ENCODE results near the gene FAIM2. TPM values are rescaled to one million over a fixed set of nuclear protein-coding genes. Genes with fewer than 3 reads are reported as not detected.

The FAIM2 gene
- total and polyA plus RNA-seq, 11 donors = 0.33 to 15.0 (median 5.0) TPM

DNA sequence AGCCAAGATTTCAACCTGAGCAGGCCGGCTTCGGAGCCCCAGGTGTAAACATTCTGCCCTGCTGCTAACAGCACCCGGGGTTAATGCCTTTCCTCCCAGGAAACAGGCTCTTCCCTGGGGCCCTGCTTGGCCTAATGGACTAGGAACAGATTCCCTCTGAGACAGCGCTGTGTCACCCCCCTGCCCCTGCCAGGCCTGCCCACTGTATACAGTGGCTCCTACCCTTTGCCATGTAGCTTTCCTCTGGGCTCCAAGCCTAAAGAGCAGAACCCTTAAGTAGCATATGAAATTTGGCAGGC lies 32.5 kb downstream of the FAIM2 start:
- intact Hi-C loops (cut with DNase I) = loop anchor here in 1 of 10 donors (5.0 to 10.0 kb wide), 2 partner anchors 74 to 186 kb away; partner anchors contain the start of gene ASIC1
- Histone ChIP-seq H3K4me3 (no peak overlapping the region), H3K27me3 (peaks cover 0 to 4% (median 0%) of the 10 kb centered on the region in 9 donors), H3K4me1 (peaks cover 4 to 46% (median 29%) of the 10 kb centered on the region in 12 donors), H3K36me3 (no peaks in the 10 kb centered on the region), H3K9me3 (no peaks in the 10 kb centered on the region), H3K27ac (no peak overlapping the region)
- ATAC-seq (no peak), DNase-seq (no peak)
- 83 to 91% (median 87%) methylated on average over 4 of the region's 4 CpGs for WGBS, 4 donors
- TF ChIP-seq, protein P1, sequence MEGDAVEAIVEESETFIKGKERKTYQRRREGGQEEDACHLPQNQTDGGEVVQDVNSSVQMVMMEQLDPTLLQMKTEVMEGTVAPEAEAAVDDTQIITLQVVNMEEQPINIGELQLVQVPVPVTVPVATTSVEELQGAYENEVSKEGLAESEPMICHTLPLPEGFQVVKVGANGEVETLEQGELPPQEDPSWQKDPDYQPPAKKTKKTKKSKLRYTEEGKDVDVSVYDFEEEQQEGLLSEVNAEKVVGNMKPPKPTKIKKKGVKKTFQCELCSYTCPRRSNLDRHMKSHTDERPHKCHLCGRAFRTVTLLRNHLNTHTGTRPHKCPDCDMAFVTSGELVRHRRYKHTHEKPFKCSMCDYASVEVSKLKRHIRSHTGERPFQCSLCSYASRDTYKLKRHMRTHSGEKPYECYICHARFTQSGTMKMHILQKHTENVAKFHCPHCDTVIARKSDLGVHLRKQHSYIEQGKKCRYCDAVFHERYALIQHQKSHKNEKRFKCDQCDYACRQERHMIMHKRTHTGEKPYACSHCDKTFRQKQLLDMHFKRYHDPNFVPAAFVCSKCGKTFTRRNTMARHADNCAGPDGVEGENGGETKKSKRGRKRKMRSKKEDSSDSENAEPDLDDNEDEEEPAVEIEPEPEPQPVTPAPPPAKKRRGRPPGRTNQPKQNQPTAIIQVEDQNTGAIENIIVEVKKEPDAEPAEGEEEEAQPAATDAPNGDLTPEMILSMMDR (IDR thresholded peaks at IDR 0.05) = no peak
- TF ChIP-seq POLR2A (IDR thresholded peaks at IDR 0.05) = no peak

DNA sequence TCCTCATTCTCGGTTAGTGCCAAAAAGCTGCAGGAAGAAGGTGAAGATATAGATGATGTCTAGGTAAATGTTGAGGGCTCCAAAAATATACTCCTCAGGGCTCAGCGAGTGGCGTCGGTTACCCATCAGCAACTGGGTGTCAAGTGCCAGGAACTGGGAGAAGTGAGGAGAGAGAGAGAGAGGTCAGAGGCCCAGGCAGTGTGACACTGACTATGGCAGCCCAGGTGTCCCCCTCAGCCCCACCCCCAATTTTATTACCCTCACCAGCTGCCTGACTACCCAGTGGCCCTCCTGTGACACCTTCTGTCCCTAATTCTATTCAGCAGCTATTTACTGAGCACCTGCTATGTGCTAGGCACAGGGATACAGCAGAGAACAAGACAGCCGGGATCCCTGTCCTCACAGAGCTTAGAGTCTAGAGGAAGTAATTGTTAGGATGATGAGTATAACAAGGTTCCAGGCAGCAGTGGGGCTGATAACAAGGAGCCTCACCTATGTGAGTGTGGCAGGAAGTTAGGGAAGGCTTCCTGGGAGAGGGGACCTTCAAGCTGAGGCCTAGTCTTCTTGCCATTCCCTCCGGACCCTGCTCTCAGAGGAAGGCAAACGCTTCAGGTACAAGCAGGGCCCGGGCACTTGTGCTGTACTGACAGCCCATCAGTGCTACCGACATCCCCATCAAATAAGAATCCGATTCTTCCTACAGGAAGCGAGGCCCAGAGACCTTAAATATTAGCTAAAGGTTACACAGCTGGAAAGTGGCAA lies 33.0 kb downstream of the FAIM2 start:
- Histone ChIP-seq H3K9me3 (no peaks in the 10 kb centered on the region), H3K27ac (no peak overlapping the region), H3K4me3 (no peak overlapping the region), H3K4me1 (peaks cover 4 to 46% (median 29%) of the 10 kb centered on the region in 12 donors), H3K36me3 (no peaks in the 10 kb centered on the region), H3K27me3 (peaks cover 0 to 6% (median 0%) of the 10 kb centered on the region in 9 donors)
- DNase-seq (no peak), ATAC-seq (no peak)
- WGBS, 4 donors = 82 to 91% (median 85%) methylated on average over 11 of the region's 11 CpGs
- TF ChIP-seq, protein P1 (IDR thresholded peaks at IDR 0.05) = no peak
- TF ChIP-seq POLR2A (IDR thresholded peaks at IDR 0.05) = no peak
- intact Hi-C loops (cut with DNase I) = loop anchor here in 1 of 10 donors (5.0 to 10.0 kb wide), 2 partner anchors 74 to 187 kb away; partner anchors contain the start of gene ASIC1

DNA sequence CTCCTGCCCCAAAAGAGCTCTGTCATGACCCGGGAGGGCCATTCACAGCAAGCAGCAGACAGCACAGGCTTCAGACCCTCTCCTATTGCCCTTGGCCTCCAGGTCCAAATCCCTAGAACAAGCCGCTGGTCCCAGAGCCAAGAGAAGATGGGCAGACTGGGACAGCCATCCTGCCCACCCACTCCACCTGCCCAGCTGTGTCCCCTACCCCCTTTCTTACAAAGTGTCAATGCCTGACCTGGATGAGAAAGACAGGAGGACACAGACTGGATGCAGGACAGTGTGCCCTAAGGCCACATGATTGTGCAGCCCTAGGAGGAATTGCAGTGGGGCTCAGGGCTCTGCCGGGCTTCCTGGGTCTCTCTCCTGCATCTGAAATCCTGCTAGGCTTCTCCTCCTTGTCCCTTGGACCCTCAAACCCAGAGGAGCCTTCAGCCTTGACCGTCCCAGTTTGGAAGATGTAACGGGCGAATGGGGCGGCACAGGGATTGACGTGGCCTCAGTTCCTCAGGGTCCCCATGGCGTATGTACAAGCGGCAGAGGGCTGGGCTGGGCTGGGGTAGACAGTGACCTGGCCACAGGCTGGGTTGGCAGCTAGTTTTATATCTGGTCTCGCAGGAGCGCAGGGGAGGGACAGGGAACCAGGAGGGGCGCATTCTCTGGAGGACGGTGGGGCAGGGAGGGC lies 33.7 kb downstream of the FAIM2 start:
- 86 to 94% (median 88%) methylated on average over 13 to 14 of the region's 14 CpGs for WGBS, 4 donors
- Histone ChIP-seq H3K4me3 (no peak overlapping the region), H3K9me3 (no peaks in the 10 kb centered on the region), H3K4me1 (peaks cover 4 to 46% (median 29%) of the 10 kb centered on the region in 12 donors), H3K36me3 (no peaks in the 10 kb centered on the region), H3K27ac (peak overlapping the region in 9 of 12 donors; percentile 24 to 78 (median 73)), H3K27me3 (peaks cover 0 to 6% (median 0%) of the 10 kb centered on the region in 9 donors)
- intact Hi-C loops (cut with DNase I) = loop anchor here (2.0 to 10.0 kb wide), 11 partner anchors 72 to 202 kb away; partner anchors contain the start of genes ASIC1 (in 8 of the 10) and AQP5 (in 1 of the 10)
- TF ChIP-seq, protein P1 (IDR thresholded peaks at IDR 0.05) = no peak
- ATAC-seq (no peak), DNase-seq (no peak)

Data from heart left ventricle (tissue), 16 donors.